AG09309 (cell line): ENCODE results near the gene PIH1D1.

ENCODE experiments used
- DNase-seq: peaks from one replicate; pipeline ENCODE4 v3.0.0-alpha.2; 2010; ENCODE audit warnings: low read depth
- H3K4me3 ChIP-seq: 2 replicates; pipeline ENCODE4 v1.5.1; 2011; ENCODE audit warnings: mild to moderate bottlenecking, low read depth, low read length, moderate library complexity; ENCODE audit not compliant: control insufficient read depth
- CTCF ChIP-seq: IDR thresholded peaks from 2 replicates; pipeline ENCODE4 v1.5.1; 2011; ENCODE audit warnings: mild to moderate bottlenecking, low read depth, low read length, inconsistent platforms; ENCODE audit not compliant: insufficient read depth, control insufficient read depth; ENCODE audit errors: missing control alignments

The PIH1D1 gene

GRCh38 chr19:49451430-49452181 lies at the start of gene PIH1D1:
Gene PIH1D1, minus strand, starts transcription at chr19:49451814. Its CDS starts 240 bp downstream, at chr19:49451574.
- peak within 1 kb of the TSS; percentile 95 for H3K4me3 ChIP-seq
- TF ChIP-seq CTCF: peak; percentile 25
- peak; percentile 97 for DNase-seq

DNA sequence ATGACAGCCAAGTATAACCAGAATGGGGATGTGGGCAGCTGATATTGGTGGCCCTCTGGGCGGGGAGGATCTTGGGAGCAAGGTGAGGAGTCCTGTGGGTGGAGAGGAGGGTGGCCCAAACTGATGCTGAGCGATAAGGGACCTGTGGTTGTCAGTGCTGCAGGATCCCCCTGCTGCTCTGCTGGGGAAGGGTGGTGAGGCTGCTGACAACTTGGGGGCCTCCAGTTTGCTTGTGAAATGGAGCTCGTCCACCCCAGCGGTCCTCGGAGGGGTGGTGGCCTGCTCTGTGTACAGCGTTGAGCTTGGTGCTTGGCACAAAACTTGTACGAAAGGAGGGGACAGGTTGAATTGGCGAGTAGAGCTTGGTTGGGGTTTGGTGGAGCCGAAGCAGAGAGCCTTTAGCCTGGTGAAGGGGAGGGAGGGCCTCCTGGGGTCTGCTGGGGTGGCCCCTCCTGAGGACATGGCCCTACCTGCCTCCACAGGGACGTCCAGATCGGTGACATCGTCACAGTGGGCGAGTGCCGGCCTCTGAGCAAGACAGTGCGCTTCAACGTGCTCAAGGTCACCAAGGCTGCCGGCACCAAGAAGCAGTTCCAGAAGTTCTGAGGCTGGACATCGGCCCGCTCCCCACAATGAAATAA lies 47.5 kb upstream of the PIH1D1 start:
- no peak overlapping the region for H3K4me3 ChIP-seq
- no peak for DNase-seq
- TF ChIP-seq CTCF: no peak

GRCh38 chr19:49498475-49498874 lies 46.9 kb upstream of the PIH1D1 start:
- no peak for TF ChIP-seq CTCF
- DNase-seq: no peak
- H3K4me3 ChIP-seq: no peak overlapping the region

DNA sequence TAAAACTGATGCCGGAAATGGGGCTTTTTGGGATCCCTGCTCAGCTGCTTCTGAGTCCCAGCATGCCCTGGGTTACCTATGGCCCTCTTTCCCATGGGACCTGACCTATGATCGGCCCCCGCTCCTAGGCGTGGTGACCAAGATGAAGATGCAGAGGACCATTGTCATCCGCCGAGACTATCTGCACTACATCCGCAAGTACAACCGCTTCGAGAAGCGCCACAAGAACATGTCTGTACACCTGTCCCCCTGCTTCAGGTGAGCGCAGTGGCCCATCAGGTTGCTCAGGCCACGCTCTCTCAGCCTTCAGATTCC lies 46.1 kb upstream of the PIH1D1 start:
- peak overlapping the region; percentile 65 for H3K4me3 ChIP-seq
- TF ChIP-seq CTCF: no peak
- no peak for DNase-seq

- TF ChIP-seq CTCF: no peak
- DNase-seq: no peak
- peak overlapping the region; percentile 65 for H3K4me3 ChIP-seq
These were observed 45.6 kb upstream of the PIH1D1 start for GRCh38 chr19:49497047-49497788.

DNA sequence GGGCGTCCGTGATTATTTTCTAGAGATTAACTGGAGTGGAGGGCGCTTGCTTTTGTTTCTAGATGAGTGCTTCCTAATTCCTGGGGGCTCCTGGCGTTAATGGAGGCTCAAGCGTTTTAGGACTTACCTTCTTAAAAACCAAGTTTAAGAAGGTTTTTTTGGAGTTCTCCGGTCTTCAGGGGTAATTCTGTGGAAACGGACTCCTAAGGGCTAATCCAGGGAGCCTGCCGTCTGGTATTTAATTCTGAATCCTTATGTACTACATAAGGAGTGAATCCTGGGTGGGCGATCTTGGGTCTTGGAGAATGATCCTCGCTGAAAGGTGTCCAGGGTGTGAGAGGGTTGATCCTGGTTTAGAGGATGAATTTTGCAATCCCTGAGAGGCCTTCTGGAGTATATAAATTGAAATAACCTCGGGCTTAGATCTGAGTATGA lies 45.0 kb upstream of the PIH1D1 start:
- TF ChIP-seq CTCF: no peak
- H3K4me3 ChIP-seq: peak overlapping the region; percentile 65
- DNase-seq: no peak
